WTC11 (cell line): ENCODE results near the gene SPI1. TPM values are rescaled to one million over a fixed set of nuclear protein-coding genes. Genes with fewer than 3 reads are reported as not detected.

Experiments
- ATAC-seq: fragments of 200-7000 bp; cut with Tn5 transposase; 2 replicates; pipeline ENCODE4 v1.10.0; 2021; ENCODE audit warnings: mild to moderate bottlenecking, moderate library complexity
- CTCF ChIA-PET: fragments of 300-600 bp; sonication (Branson Sonifier 250); formaldehyde crosslinking; loops from one replicate; lab custom pipeline; 2021; ENCODE audit warnings: antibody characterized with exemption; lab: Charles Lee
- POLR2A ChIA-PET: fragments of 350-600 bp; sonication (Branson Sonifier 250); formaldehyde crosslinking; loops from one replicate; lab custom pipeline; 2021; ENCODE audit warnings: antibody characterized with exemption; lab: Charles Lee
- DNase-seq: peaks from one replicate; pipeline ENCODE4 v3.0.0; 2021; ENCODE audit warnings: low spot score
- H3K27ac Mint-ChIP-seq: 2 replicates; pipeline ENCODE4 v1.8.0; 2021; ENCODE audit warnings: mixed read lengths
- H3K27me3 Mint-ChIP-seq: 2 replicates; pipeline ENCODE4 v1.8.0; 2021; ENCODE audit warnings: low read depth, mild to moderate bottlenecking, moderate library complexity, mixed read lengths
- H3K36me3 Mint-ChIP-seq: 2 replicates; pipeline ENCODE4 v1.8.0; 2021; ENCODE audit warnings: mixed read lengths
- H3K4me1 Mint-ChIP-seq: 2 replicates; pipeline ENCODE4 v1.8.0; 2022; ENCODE audit warnings: mixed read lengths
- H3K4me3 Mint-ChIP-seq: 2 replicates; pipeline ENCODE4 v1.8.0; 2021; ENCODE audit warnings: mild to moderate bottlenecking, moderate library complexity, mixed read lengths
- H3K9me3 Mint-ChIP-seq: 2 replicates; pipeline ENCODE4 v1.8.0; 2021; ENCODE audit warnings: mixed read lengths
- ARID4B ChIP-seq: sonication (generic); formaldehyde crosslinking; IDR thresholded peaks from 2 replicates; pipeline ENCODE4 v1.8.0; 2023; ENCODE audit warnings: missing genetic modification reagents, mild to moderate bottlenecking, borderline replicate concordance
- ELF4 ChIP-seq: sonication (generic); formaldehyde crosslinking; IDR thresholded peaks from 2 replicates; pipeline ENCODE4 v1.8.1; 2022; ENCODE audit warnings: low read depth, mild to moderate bottlenecking, moderate library complexity, missing genetic modification reagents
- ETV6 ChIP-seq: sonication (generic); formaldehyde crosslinking; IDR thresholded peaks from 2 replicates; pipeline ENCODE4 v1.8.1; 2022; ENCODE audit warnings: mild to moderate bottlenecking, missing genetic modification reagents
- FOXK1 ChIP-seq: sonication (generic); formaldehyde crosslinking; IDR thresholded peaks from 2 replicates; pipeline ENCODE4 v1.8.0; 2022; ENCODE audit warnings: mild to moderate bottlenecking, moderate library complexity, missing genetic modification reagents
- GTF2I ChIP-seq: fragments of 250-450 bp; sonication (Bioruptor Pico); conservative IDR thresholded peaks from 2 replicates; pipeline ENCODE4 v1.4.0; 2021; ENCODE audit warnings: mild to moderate bottlenecking
- IRF2 ChIP-seq: sonication (generic); formaldehyde crosslinking; IDR thresholded peaks from 2 replicates; pipeline ENCODE4 v1.8.0; 2022; ENCODE audit warnings: low read depth, missing genetic modification reagents, borderline replicate concordance
- MYBL2 ChIP-seq: sonication (generic); formaldehyde crosslinking; IDR thresholded peaks from 2 replicates; pipeline ENCODE4 v1.8.1; 2023; ENCODE audit warnings: mild to moderate bottlenecking, moderate library complexity, missing genetic modification reagents
- RELA ChIP-seq: sonication (generic); formaldehyde crosslinking; IDR thresholded peaks from 2 replicates; pipeline ENCODE4 v1.8.1; 2022; ENCODE audit warnings: missing genetic modification reagents, mild to moderate bottlenecking, borderline replicate concordance
- RORB ChIP-seq: fragments of 250-450 bp; sonication (Bioruptor Pico); IDR thresholded peaks from 2 replicates; pipeline ENCODE4 v1.9.0; 2021; ENCODE audit warnings: mild to moderate bottlenecking
- SP1 ChIP-seq: sonication (generic); formaldehyde crosslinking; conservative IDR thresholded peaks from 2 replicates; pipeline ENCODE4 v1.8.1; 2022; ENCODE audit warnings: missing genetic modification reagents
- USF1 ChIP-seq: sonication (generic); formaldehyde crosslinking; IDR thresholded peaks from 2 replicates; pipeline ENCODE4 v1.8.0; 2022; ENCODE audit warnings: mild to moderate bottlenecking, missing genetic modification reagents
- ZNF138 ChIP-seq: sonication (generic); formaldehyde crosslinking; conservative IDR thresholded peaks from 2 replicates; pipeline ENCODE4 v1.8.1; 2022; ENCODE audit warnings: mild to moderate bottlenecking, moderate library complexity, missing genetic modification reagents
- ZNF396 ChIP-seq: fragments of 250-450 bp; sonication (Bioruptor Pico); IDR thresholded peaks from 2 replicates; pipeline ENCODE4 v1.8.0; 2021; ENCODE audit warnings: mild to moderate bottlenecking, moderate library complexity, borderline replicate concordance
- ZNF423 ChIP-seq: fragments of 250-450 bp; sonication (Bioruptor Pico); IDR thresholded peaks from 2 replicates; pipeline ENCODE4 v2.1.2; 2022; ENCODE audit warnings: mild to moderate bottlenecking, moderate library complexity
- ZNF512 ChIP-seq: sonication (generic); formaldehyde crosslinking; IDR thresholded peaks from 2 replicates; pipeline ENCODE4 v1.8.1; 2022; ENCODE audit warnings: missing genetic modification reagents, borderline replicate concordance
- total RNA-seq: library from RNA; stranded (reverse); gene quantifications from 3 replicates; pipeline ENCODE4 v1.2.3, GENCODE V29; 2021
- TF ChIP-seq, protein P1 (sequence below): fragments of 250-450 bp; sonication (Bioruptor Pico); conservative IDR thresholded peaks from 2 replicates; pipeline ENCODE4 v1.9.0; 2021; ENCODE audit warnings: mild to moderate bottlenecking
- TF ChIP-seq, protein P2 (sequence below): sonication (generic); formaldehyde crosslinking; IDR thresholded peaks from 2 replicates; pipeline ENCODE4 v1.8.1; 2023; ENCODE audit warnings: mild to moderate bottlenecking, missing genetic modification reagents, borderline replicate concordance
- TF ChIP-seq, protein P3 (sequence below): fragments of 250-450 bp; sonication (Bioruptor Pico); IDR thresholded peaks from 2 replicates; pipeline ENCODE4 v1.8.0; 2021; ENCODE audit warnings: mild to moderate bottlenecking

The SPI1 gene
- total RNA-seq, 1 experiment from 2014 or later = 0.59 TPM

DNA sequence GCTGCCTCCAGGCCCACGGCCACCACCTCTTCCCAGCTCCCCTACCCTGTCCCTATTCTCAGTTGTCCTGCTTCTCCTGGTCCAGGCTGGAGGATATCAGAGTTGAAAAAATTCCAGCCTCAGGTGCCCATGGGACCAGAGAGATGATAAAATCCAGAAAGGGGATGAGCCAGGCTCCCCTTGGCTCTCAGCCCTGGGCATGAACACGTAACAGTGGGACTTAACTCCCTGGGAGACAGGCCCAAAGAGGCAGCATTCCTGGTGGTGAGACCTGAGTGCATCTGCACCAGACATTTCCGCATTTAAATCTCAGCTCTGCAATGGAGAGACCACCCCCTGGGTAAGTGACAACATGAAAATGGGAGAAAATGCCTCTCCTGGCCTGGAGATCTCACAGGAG is 19.7 kb upstream of the SPI1 start:
- POLR2A ChIA-PET = no interaction called here
- DNase-seq (no peak), ATAC-seq (no peak)
- CTCF ChIA-PET = interaction anchor here (0.5 to 3.3 kb wide), 4 partner anchors 9 to 43 kb away, joined by 3 to 20 read pairs (median 11); no protein-coding TSS in a partner anchor
- peak overlapping the region; percentile 60; the same call in 1 of the 2 replicates for H3K27ac Mint-ChIP-seq
- H3K9me3 Mint-ChIP-seq = no peaks in the 10 kb centered on the region
- peaks cover 34% of the 10 kb centered on the region for H3K4me1 Mint-ChIP-seq
- H3K36me3 Mint-ChIP-seq = no peaks in the 10 kb centered on the region
- no peak overlapping the region for H3K4me3 Mint-ChIP-seq
- no peak for TF ChIP-seq RELA (CRISPR knock-in tag)
- no peak for TF ChIP-seq FOXK1 (CRISPR knock-in tag)
- no peak for TF ChIP-seq ZNF396 (CRISPR knock-in tag)
- no peak for TF ChIP-seq ZNF423 (CRISPR knock-in tag)
- TF ChIP-seq ARID4B (CRISPR knock-in tag) = no peak
- TF ChIP-seq ZNF512 (CRISPR knock-in tag) = no peak
- TF ChIP-seq, protein P1, sequence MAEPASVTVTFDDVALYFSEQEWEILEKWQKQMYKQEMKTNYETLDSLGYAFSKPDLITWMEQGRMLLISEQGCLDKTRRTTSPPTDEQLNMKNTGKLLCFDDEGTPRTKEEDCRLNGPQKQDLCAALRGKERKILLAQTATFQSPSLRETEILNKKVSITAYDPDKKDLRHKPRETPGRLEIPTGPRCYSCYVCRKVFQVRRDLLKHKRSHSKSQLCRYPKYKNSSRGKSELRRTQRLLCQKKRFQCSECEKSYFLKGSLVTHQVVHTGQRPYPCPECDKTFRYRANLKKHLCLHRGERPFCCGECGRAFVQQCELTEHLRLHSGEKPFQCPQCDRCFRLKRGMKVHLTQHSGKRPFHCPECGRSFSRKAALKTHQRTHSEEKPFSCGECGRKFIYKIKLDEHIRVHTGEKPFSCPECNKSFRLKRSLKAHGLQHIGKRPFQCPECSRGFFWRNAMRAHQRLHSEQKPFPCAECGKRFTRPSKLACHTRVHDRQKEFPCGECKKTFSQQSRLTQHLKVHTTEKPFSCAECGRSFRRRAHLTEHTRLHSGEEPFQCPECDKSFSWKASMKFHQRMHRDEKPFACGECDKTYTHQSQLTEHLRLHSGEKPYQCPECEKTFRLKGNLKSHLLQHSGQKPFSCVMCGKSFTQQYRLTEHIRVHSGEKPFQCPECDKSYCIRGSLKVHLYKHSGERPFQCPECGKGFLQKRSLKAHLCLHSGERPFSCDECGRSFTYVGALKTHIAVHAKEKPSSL (CRISPR knock-in tag) = no peak
- TF ChIP-seq, protein P2, sequence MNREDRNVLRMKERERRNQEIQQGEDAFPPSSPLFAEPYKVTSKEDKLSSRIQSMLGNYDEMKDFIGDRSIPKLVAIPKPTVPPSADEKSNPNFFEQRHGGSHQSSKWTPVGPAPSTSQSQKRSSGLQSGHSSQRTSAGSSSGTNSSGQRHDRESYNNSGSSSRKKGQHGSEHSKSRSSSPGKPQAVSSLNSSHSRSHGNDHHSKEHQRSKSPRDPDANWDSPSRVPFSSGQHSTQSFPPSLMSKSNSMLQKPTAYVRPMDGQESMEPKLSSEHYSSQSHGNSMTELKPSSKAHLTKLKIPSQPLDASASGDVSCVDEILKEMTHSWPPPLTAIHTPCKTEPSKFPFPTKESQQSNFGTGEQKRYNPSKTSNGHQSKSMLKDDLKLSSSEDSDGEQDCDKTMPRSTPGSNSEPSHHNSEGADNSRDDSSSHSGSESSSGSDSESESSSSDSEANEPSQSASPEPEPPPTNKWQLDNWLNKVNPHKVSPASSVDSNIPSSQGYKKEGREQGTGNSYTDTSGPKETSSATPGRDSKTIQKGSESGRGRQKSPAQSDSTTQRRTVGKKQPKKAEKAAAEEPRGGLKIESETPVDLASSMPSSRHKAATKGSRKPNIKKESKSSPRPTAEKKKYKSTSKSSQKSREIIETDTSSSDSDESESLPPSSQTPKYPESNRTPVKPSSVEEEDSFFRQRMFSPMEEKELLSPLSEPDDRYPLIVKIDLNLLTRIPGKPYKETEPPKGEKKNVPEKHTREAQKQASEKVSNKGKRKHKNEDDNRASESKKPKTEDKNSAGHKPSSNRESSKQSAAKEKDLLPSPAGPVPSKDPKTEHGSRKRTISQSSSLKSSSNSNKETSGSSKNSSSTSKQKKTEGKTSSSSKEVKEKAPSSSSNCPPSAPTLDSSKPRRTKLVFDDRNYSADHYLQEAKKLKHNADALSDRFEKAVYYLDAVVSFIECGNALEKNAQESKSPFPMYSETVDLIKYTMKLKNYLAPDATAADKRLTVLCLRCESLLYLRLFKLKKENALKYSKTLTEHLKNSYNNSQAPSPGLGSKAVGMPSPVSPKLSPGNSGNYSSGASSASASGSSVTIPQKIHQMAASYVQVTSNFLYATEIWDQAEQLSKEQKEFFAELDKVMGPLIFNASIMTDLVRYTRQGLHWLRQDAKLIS (CRISPR knock-in tag) = no peak
- TF ChIP-seq SP1 = no peak
- TF ChIP-seq GTF2I (CRISPR knock-in tag) = no peak
- no peaks in the 10 kb centered on the region for H3K27me3 Mint-ChIP-seq

- Mint-ChIP-seq H3K9me3 (no peaks in the 10 kb centered on the region), H3K4me3 (no peak overlapping the region), H3K36me3 (no peaks in the 10 kb centered on the region), H3K27ac (no peak overlapping the region), H3K4me1 (peaks cover 25% of the 10 kb centered on the region), H3K27me3 (no peaks in the 10 kb centered on the region)
- ChIA-PET POLR2A (interaction anchor here (0.6 kb wide), 1 partner anchor 136 kb away, joined by 3 read pairs; no protein-coding TSS in a partner anchor), CTCF (no interaction called here)
- DNase-seq (no peak), ATAC-seq (no peak)
- no peak for TF ChIP-seq IRF2 (CRISPR knock-in tag)
- no peak for TF ChIP-seq ELF4 (CRISPR knock-in tag)
- TF ChIP-seq, protein P3, sequence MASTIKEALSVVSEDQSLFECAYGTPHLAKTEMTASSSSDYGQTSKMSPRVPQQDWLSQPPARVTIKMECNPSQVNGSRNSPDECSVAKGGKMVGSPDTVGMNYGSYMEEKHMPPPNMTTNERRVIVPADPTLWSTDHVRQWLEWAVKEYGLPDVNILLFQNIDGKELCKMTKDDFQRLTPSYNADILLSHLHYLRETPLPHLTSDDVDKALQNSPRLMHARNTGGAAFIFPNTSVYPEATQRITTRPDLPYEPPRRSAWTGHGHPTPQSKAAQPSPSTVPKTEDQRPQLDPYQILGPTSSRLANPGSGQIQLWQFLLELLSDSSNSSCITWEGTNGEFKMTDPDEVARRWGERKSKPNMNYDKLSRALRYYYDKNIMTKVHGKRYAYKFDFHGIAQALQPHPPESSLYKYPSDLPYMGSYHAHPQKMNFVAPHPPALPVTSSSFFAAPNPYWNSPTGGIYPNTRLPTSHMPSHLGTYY (CRISPR knock-in tag) = no peak
- TF ChIP-seq ZNF138 (CRISPR knock-in tag) = no peak
- no peak for TF ChIP-seq USF1 (CRISPR knock-in tag)
- TF ChIP-seq MYBL2 (CRISPR knock-in tag) = no peak
- TF ChIP-seq RORB (CRISPR knock-in tag) = no peak
- no peak for TF ChIP-seq ETV6 (CRISPR knock-in tag)
Measured at GRCh38 chr11:47396049-47396320, 17.6 kb upstream of the SPI1 start.
